Esophagus squamous epithelium (tissue), 5 donors: ENCODE data around the gene QKI. TPM values are rescaled to one million over a fixed set of nuclear protein-coding genes. Genes with fewer than 3 reads are reported as not detected.

Experiments
- DNase-seq: peaks from one replicate; lab custom pipeline; 2025; lab: John Stamatoyannopoulos, UW
- H3K27ac ChIP-seq, 4 donors: fragments of 200-600 bp; sonication (generic); one replicate each; pipeline ENCODE4 v1.5.1; 2016 to 2019; ENCODE audit warnings: mild to moderate bottlenecking in 1 of 4
- H3K27me3 ChIP-seq, 4 donors: fragments of 200-600 bp; sonication (generic); 1 replicate in 3 of 4; 2 replicates in 1 of 4; pipeline versions ENCODE4 v1.5.1 to v1.6.0; 2017 to 2021; ENCODE audit warnings: antibody characterized with exemption in 1 of 4
- H3K36me3 ChIP-seq, 3 donors: fragments of 200-600 bp; sonication (generic); one replicate each; pipeline ENCODE4 v1.5.1; 2016 to 2019
- H3K4me1 ChIP-seq, 3 donors: fragments of 200-600 bp; sonication (generic); one replicate each; pipeline ENCODE4 v1.5.1; 2017 to 2019
- H3K4me3 ChIP-seq, 4 donors: fragments of 200-600 bp; sonication (generic); 1 replicate in 3 of 4; 2 replicates in 1 of 4; pipeline ENCODE4 v1.5.1; 2016 to 2019; ENCODE audit warnings: mild to moderate bottlenecking in 2 of 4, moderate library complexity in 1 of 4
- H3K9me3 ChIP-seq, 3 donors: fragments of 200-600 bp; sonication (generic); one replicate each; pipeline ENCODE4 v1.5.1; 2016 to 2019
- CTCF ChIP-seq, 6 experiments: fragments of 450-650 bp in 4 of 6; fragments of 200-600 bp in 2 of 6; sonication (generic) in 2 of 6; IDR thresholded peaks; one replicate each; pipeline ENCODE4 v1.5.1; 2016 to 2019; ENCODE audit warnings: antibody characterized with exemption in 6 of 6, mild to moderate bottlenecking in 4 of 6, moderate library complexity in 4 of 6
- POLR2A ChIP-seq, 4 donors: fragments of 450-650 bp; IDR thresholded peaks; one replicate each; pipeline ENCODE4 v1.6.1; 2017; ENCODE audit warnings: antibody characterized with exemption in 4 of 4, mild to moderate bottlenecking in 4 of 4, moderate library complexity in 3 of 4
- WGBS, 2 donors: methylation state at CpG; one replicate each; pipeline ENCODE4 v1.1.5; 2018; 5-methylcytosine and 5-hydroxymethylcytosine counted together
- intact Hi-C: fragments of 100-400 bp; cut with DNase I; formaldehyde crosslinking; loops from one replicate; pipeline ENCODE4 v1.15.0; 2022
- total RNA-seq, 4 donors: library from RNA; depleted of rRNA; stranded (reverse); fragments of >200 nt; gene quantifications; one replicate each; pipeline ENCODE4 v1.1.0, GENCODE V29; 2016
- donor health status: DM: yes; HTN: yes; CAD: no.

The QKI gene
- total RNA-seq: 100 to 1,000 TPM in 1 of 4 donors, 10 to 100 TPM in 3; 46.2 to 149 (median 65.4) TPM

- Histone ChIP-seq H3K4me1 (peaks cover 0 to 34% (median 9%) of the 10 kb centered on the region in 3 donors), H3K9me3 (no peaks in the 10 kb centered on the region), H3K4me3 (peak within 1 kb of the TSS; percentile 88 to 100 (median 97)), H3K27ac (peak within 1 kb of the TSS; percentile 98 to 100 (median 100)), H3K36me3 (no peaks in the 10 kb centered on the region), H3K27me3 (no peaks in the 10 kb centered on the region)
- intact Hi-C loops: loop anchor here (10.0 kb wide), 1 partner anchor 560 kb away; no protein-coding TSS in a partner anchor
- TF ChIP-seq CTCF (IDR thresholded peaks at IDR 0.05): no peak
- TF ChIP-seq POLR2A (IDR thresholded peaks at IDR 0.05): peak in 2 of 4 donors; percentile 83 to 88
- WGBS, 2 donors: 0% methylated on average over 7 of the region's 127 CpGs; no CpG with 5 or more reads in 1 of the 2 donors
- DNase-seq: peak; percentile 11
Observed at GRCh38 chr6:163414117-163414945, at the start of gene QKI. Gene QKI, plus strand, starts transcription at chr6:163414718. Its CDS starts 476 bp downstream, at chr6:163415194.

- no peaks in the 10 kb centered on the region for H3K4me1 ChIP-seq
- no peak overlapping the region for H3K27ac ChIP-seq
- H3K4me3 ChIP-seq: no peak overlapping the region
- peaks cover 0 to 3% (median 0%) of the 10 kb centered on the region in 4 donors for H3K27me3 ChIP-seq
- intact Hi-C loops: no loop called here
- 80 to 93% methylated on average over 5 of the region's 5 CpGs for WGBS, 2 donors
- no peak for TF ChIP-seq CTCF (IDR thresholded peaks at IDR 0.05)
- no peak for TF ChIP-seq POLR2A (IDR thresholded peaks at IDR 0.05)
- DNase-seq: no peak
- no peaks in the 10 kb centered on the region for H3K36me3 ChIP-seq
- H3K9me3 ChIP-seq: no peaks in the 10 kb centered on the region
Observed at GRCh38 chr6:163366288-163366687, 48.2 kb upstream of the QKI start.

- intact Hi-C loops: no loop called here
- 70 to 77% methylated on average over 6 of the region's 6 CpGs for WGBS, 2 donors
- peaks cover 0 to 7% (median 0%) of the 10 kb centered on the region in 4 donors for H3K27me3 ChIP-seq
- H3K36me3 ChIP-seq: no peaks in the 10 kb centered on the region
- H3K4me1 ChIP-seq: no peaks in the 10 kb centered on the region
- TF ChIP-seq CTCF (IDR thresholded peaks at IDR 0.05) (no peak), POLR2A (IDR thresholded peaks at IDR 0.05) (no peak)
- no peaks in the 10 kb centered on the region for H3K9me3 ChIP-seq
- no peak overlapping the region for H3K27ac ChIP-seq
- DNase-seq: no peak
- no peak overlapping the region for H3K4me3 ChIP-seq
Observed at GRCh38 chr6:163367497-163368183, 46.9 kb upstream of the QKI start.

- Histone ChIP-seq H3K27ac (no peak overlapping the region), H3K4me3 (no peak overlapping the region), H3K36me3 (no peaks in the 10 kb centered on the region), H3K4me1 (no peaks in the 10 kb centered on the region), H3K9me3 (no peaks in the 10 kb centered on the region), H3K27me3 (peaks cover 0 to 7% (median 0%) of the 10 kb centered on the region in 4 donors)
- no peak for DNase-seq
- intact Hi-C loops: no loop called here
- TF ChIP-seq CTCF (IDR thresholded peaks at IDR 0.05): no peak
- no peak for TF ChIP-seq POLR2A (IDR thresholded peaks at IDR 0.05)
- 78 to 80% methylated on average over 1 of the region's 1 CpG for WGBS, 2 donors
Observed at GRCh38 chr6:163369141-163369540, 45.4 kb upstream of the QKI start.
